GM12878 (cell line): ENCODE results near the gene RPS6KL1. TPM values are rescaled to one million over a fixed set of nuclear protein-coding genes. Genes with fewer than 3 reads are reported as not detected.

Experiments used
- ATAC-seq: fragments of 200-7000 bp; cut with Tn5 transposase; 3 replicates; pipeline ENCODE4 v1.9.1; 2020; ENCODE audit warnings: mild to moderate bottlenecking, moderate library complexity
- BruUV-seq: library from RNA; stranded (reverse); fragments of 400-500 nt; replicated peaks from 2 replicates; lab custom pipeline; 2021; lab: Mats Ljungman, UMichigan
- CTCF ChIA-PET: fragments of 300-600 bp; sonication (Branson Sonifier 250); formaldehyde crosslinking; extraction: SDS; loops from one replicate; lab custom pipeline; 2021; ENCODE audit warnings: inconsistent platforms; lab: Yijun Ruan, JAX
- POLR2A ChIA-PET: fragments of 350-600 bp; formaldehyde crosslinking; extraction: SDS; loops from one replicate; lab custom pipeline; 2021; ENCODE audit warnings: inconsistent platforms; lab: Charles Lee
- RAD21 ChIA-PET: fragments of 300-600 bp; sonication (Branson Sonifier 250); formaldehyde crosslinking; loops from one replicate; lab custom pipeline; 2023; ENCODE audit warnings: antibody characterized with exemption; ENCODE audit not compliant: unreplicated experiment; lab: Charles Lee
- SMC1A ChIA-PET: fragments of 300-600 bp; sonication (Branson Sonifier 250); formaldehyde crosslinking; loops from one replicate; lab custom pipeline; 2023; ENCODE audit not compliant: unreplicated experiment, uncharacterized antibody; lab: Charles Lee
- DNase-seq: peaks from one replicate; pipeline ENCODE4 v3.0.0-alpha.2; 2011; ENCODE audit warnings: low read depth, low spot score
- FAIRE-seq: peaks from 3 replicates; lab custom pipeline; 2011; peaks lifted over from hg19 to GRCh38; lab: Jason Lieb, UNC
- H2AFZ ChIP-seq: 2 replicates; pipeline ENCODE4 v1.6.0; 2011; ENCODE audit warnings: low read depth, low read length, control low read depth; ENCODE audit not compliant: control insufficient read depth
- H3K27ac ChIP-seq: 2 replicates; pipeline ENCODE4 v1.5.1; 2011; ENCODE audit warnings: control low read depth; ENCODE audit not compliant: control insufficient read depth, insufficient read depth
- H3K27me3 ChIP-seq, 2 experiments: replicated peaks in 1 of 2; 2 replicates each; pipeline versions ENCODE4 v1.6.0 to v1.6.1; 2011; ENCODE audit warnings: low read length in 1 of 2; ENCODE audit not compliant: control insufficient read depth in 2 of 2, insufficient read depth in 2 of 2
- H3K36me3 ChIP-seq, 2 experiments: 2 replicates each; pipeline ENCODE4 v1.5.1; 2011; ENCODE audit warnings: low read length in 1 of 2; ENCODE audit not compliant: control insufficient read depth in 2 of 2, insufficient read depth in 2 of 2
- H3K4me1 ChIP-seq: 2 replicates; pipeline ENCODE4 v1.6.1; 2011; ENCODE audit warnings: mild to moderate bottlenecking, low read length, moderate library complexity, mixed read lengths; ENCODE audit not compliant: control insufficient read depth, insufficient read depth
- H3K4me2 ChIP-seq: 2 replicates; pipeline ENCODE4 v1.6.0; 2011; ENCODE audit warnings: control low read depth; ENCODE audit not compliant: control insufficient read depth, insufficient read depth
- H3K4me3 ChIP-seq: fragments of 200-600 bp; sonication (generic); 2 replicates; pipeline ENCODE4 v1.5.1; 2016
- H3K79me2 ChIP-seq: 2 replicates; pipeline ENCODE4 v1.6.0; 2011; ENCODE audit warnings: low read length; ENCODE audit not compliant: control insufficient read depth, insufficient read depth
- H3K9ac ChIP-seq: 2 replicates; pipeline ENCODE4 v1.8.0; 2011; ENCODE audit warnings: low read length, control low read depth, mixed read lengths; ENCODE audit not compliant: control insufficient read depth, insufficient read depth
- H3K9me3 ChIP-seq: replicated peaks from 3 replicates; pipeline ENCODE4 v1.5.1; 2011; ENCODE audit warnings: mild to moderate bottlenecking, low read length; ENCODE audit not compliant: control insufficient read depth, insufficient read depth
- H4K20me1 ChIP-seq: 2 replicates; pipeline ENCODE4 v1.6.0; 2011; ENCODE audit not compliant: control insufficient read depth, insufficient read depth
- GATAD2B ChIP-seq: fragments of 450-650 bp; conservative IDR thresholded peaks from 2 replicates; pipeline ENCODE4 v1.6.1; 2017; ENCODE audit warnings: low read depth, mild to moderate bottlenecking, moderate library complexity
- IKZF1 ChIP-seq: fragments of 450-650 bp; conservative IDR thresholded peaks from 2 replicates; pipeline ENCODE4 v1.6.1; 2017; ENCODE audit warnings: antibody characterized with exemption, mild to moderate bottlenecking
- IRF5 ChIP-seq: fragments of 450-650 bp; IDR thresholded peaks from 2 replicates; pipeline ENCODE4 v1.6.1; 2017; ENCODE audit warnings: borderline replicate concordance
- MLLT1 ChIP-seq: fragments of 450-650 bp; IDR thresholded peaks from 2 replicates; pipeline ENCODE4 v1.6.1; 2016; ENCODE audit warnings: mild to moderate bottlenecking
- NBN ChIP-seq: fragments of 450-650 bp; IDR thresholded peaks from 2 replicates; pipeline ENCODE4 v1.6.1; 2016
- NFYA ChIP-seq: IDR thresholded peaks from 2 replicates; pipeline ENCODE4 v1.6.1; 2011; ENCODE audit warnings: low read depth, mild to moderate bottlenecking, low read length, improper control_type of control experiment, borderline replicate concordance
- NR2F1 ChIP-seq: fragments of 450-650 bp; conservative IDR thresholded peaks from 2 replicates; pipeline ENCODE4 v1.6.1; 2017; ENCODE audit warnings: mild to moderate bottlenecking
- NRF1 ChIP-seq: conservative IDR thresholded peaks from 2 replicates; pipeline ENCODE4 v1.6.1; 2011; ENCODE audit warnings: mild to moderate bottlenecking, low read depth, low read length, improper control_type of control experiment
- PBX3 ChIP-seq: IDR thresholded peaks from 2 replicates; pipeline ENCODE4 v1.6.1; 2011; ENCODE audit warnings: mild to moderate bottlenecking, low read depth, low read length, moderate library complexity; ENCODE audit not compliant: insufficient replicate concordance
- PKNOX1 ChIP-seq: fragments of 450-650 bp; IDR thresholded peaks from 2 replicates; pipeline ENCODE4 v1.6.1; 2016; ENCODE audit warnings: mild to moderate bottlenecking
- RCOR1 ChIP-seq: conservative IDR thresholded peaks from 2 replicates; pipeline ENCODE4 v1.6.1; 2012; ENCODE audit warnings: low read depth, low read length, improper control_type of control experiment
- RFX5 ChIP-seq: IDR thresholded peaks from 2 replicates; pipeline ENCODE4 v1.6.1; 2011; ENCODE audit warnings: low read depth, low read length, improper control_type of control experiment
- RUNX3 ChIP-seq: IDR thresholded peaks from 2 replicates; pipeline ENCODE4 v1.6.1; 2012; ENCODE audit warnings: low read length, inconsistent platforms
- SIX5 ChIP-seq: IDR thresholded peaks from 2 replicates; pipeline ENCODE4 v1.6.1; 2011; ENCODE audit warnings: mild to moderate bottlenecking, low read depth, low read length, moderate library complexity; ENCODE audit not compliant: severe bottlenecking
- YY1 ChIP-seq: IDR thresholded peaks from 2 replicates; pipeline ENCODE4 v1.6.1; 2011; ENCODE audit warnings: low read depth, mild to moderate bottlenecking, low read length
- ZNF384 ChIP-seq: IDR thresholded peaks from 2 replicates; pipeline ENCODE4 v1.6.1; 2012; ENCODE audit warnings: low read depth, mild to moderate bottlenecking, low read length, improper control_type of control experiment, borderline replicate concordance
- WGBS: methylation state at CpG from one replicate; pipeline ENCODE4 v1.1.6; 2016; ENCODE audit warnings: low lambda C conversion rate; ENCODE audit not compliant: insufficient replicate concordance, insufficient coverage; ENCODE audit errors: missing lambda C conversion rate; 5-methylcytosine and 5-hydroxymethylcytosine counted together
- in situ Hi-C: fragments of 300-500 bp; cut with MboI; formaldehyde crosslinking; loops from 9 replicates; pipeline ENCODE4 v1.14.3; 2018; ENCODE audit warnings: mixed read lengths
- intact Hi-C: fragments of 100-400 bp; cut with micrococcal nuclease; formaldehyde crosslinking; loops from one replicate; pipeline ENCODE4 v1.14.2; 2022; ENCODE audit not compliant: unreplicated experiment
- polyA plus RNA-seq, 11 experiments: library from polyadenylated mRNA; depleted of rRNA in 4 of 11; unstranded in 6 of 11; stranded (reverse) in 5 of 11; fragments of >200 nt; fragmentation: Nextera tagmentation in 4 of 11; fragmentation: Illumina TruSeq in 1 of 11; extraction: Ambion mirVana in 4 of 11; extraction: Trizol in 1 of 11; gene quantifications; 1 replicate in 1 of 11; 2 replicates in 10 of 11; pipeline versions ENCODE4 v1.2.1 to v1.2.3, GENCODE V29; 2011 to 2016; ENCODE audit warnings: inconsistent platforms in 2 of 11, missing spikeins in 2 of 11, low read depth in 1 of 11
- total RNA-seq, 4 experiments: library from RNA; depleted of rRNA in 3 of 4; stranded (reverse); fragments of >200 nt in 3 of 4; fragmentation: Illumina TruSeq in 1 of 4; extraction: Trizol in 1 of 4; gene quantifications; 2 replicates each; pipeline versions ENCODE4 v1.2.1 to v1.2.3, GENCODE V29; 2013 to 2021

Gene RPS6KL1
- total and polyA plus RNA-seq, 10 of the 15 experiments (the other 5 are each of a cell fraction or from before 2014, with no cell fraction given), result 0.04 to 4.2 (median 2.0) TPM

- CTCF ChIA-PET, result interaction anchor here (1.0 to 2.2 kb wide), 7 partner anchors 9 to 150 kb away, joined by 3 to 11 read pairs (median 5); no protein-coding TSS in a partner anchor
- no peak overlapping the region for H3K27ac ChIP-seq
- in situ Hi-C loops, result no loop called here
- SMC1A ChIA-PET, result interaction anchor here (0.6 to 2.2 kb wide), 6 partner anchors 9 to 125 kb away, joined by 3 to 6 read pairs (median 5); partner anchors contain the start of gene ACYP1
- H3K36me3 ChIP-seq, result no peaks in the 10 kb centered on the region
- no peaks in the 10 kb centered on the region for H3K27me3 ChIP-seq
- intact Hi-C loops, result no loop called here
- no peaks in the 10 kb centered on the region; the same call in 2 of the 3 replicates for H3K9me3 ChIP-seq
- H3K4me1 ChIP-seq, result peaks cover 46% of the 10 kb centered on the region
- POLR2A ChIA-PET, result interaction anchor here (0.5 to 1.1 kb wide), 2 partner anchors 15 to 537 kb away, joined by 3 read pairs; no protein-coding TSS in a partner anchor
- peak overlapping the region; percentile 28 for H3K4me2 ChIP-seq
- no peak overlapping the region for H2AFZ ChIP-seq
- no peak overlapping the region for H3K9ac ChIP-seq
- H4K20me1 ChIP-seq, result no peaks in the 10 kb centered on the region
- 62% methylated on average over 10 of the region's 10 CpGs for WGBS
- H3K79me2 ChIP-seq, result no peaks in the 10 kb centered on the region
- FAIRE-seq, result no peak
- ATAC-seq, result peak; percentile 2; the same call in 1 of the 3 replicates
- no peak overlapping the region for H3K4me3 ChIP-seq
- DNase-seq, result no peak
- RAD21 ChIA-PET, result interaction anchor here (0.8 to 1.9 kb wide), 2 partner anchors 9 to 23 kb away, joined by 3 to 5 read pairs; no protein-coding TSS in a partner anchor
- no TSS peak for BruUV-seq
- TF ChIP-seq RCOR1 (no peak), SIX5 (no peak), YY1 (peak; percentile 60; the same call in 1 of the 2 replicates), GATAD2B (no peak), PBX3 (no peak), NFYA (no peak), RUNX3 (peak; percentile 60), IRF5 (no peak), PKNOX1 (no peak), RFX5 (no peak), ZNF384 (no peak), NRF1 (no peak), NR2F1 (0 out of 2 replicates have a peak, but pooled peaks have one; percentile 15), NBN (no peak), MLLT1 (no peak), IKZF1 (0 out of 2 replicates have a peak, but pooled peaks have one; percentile 13)
Measured at GRCh38 chr14:74938531-74939495, 15.8 kb upstream of the RPS6KL1 start.
